HG03280 (cell line): ENCODE data around the gene ZNF277.
"Not testable (repeated sequence)": the region's sequence is repeated elsewhere in the genome, so short reads cannot be mapped to it uniquely, and the experiment has no call there.

Experiments
- ATAC-seq: cut with Tn5 transposase; IDR thresholded peaks from one replicate; pipeline ENCODE4 v1.9.1; 2021; ENCODE audit warnings: mild to moderate bottlenecking, moderate library complexity; ENCODE audit not compliant: unreplicated experiment

ZNF277 gene

GRCh38 chr7:112283382-112283910, 77.0 kb downstream of the ZNF277 start:
- ATAC-seq = peak; percentile 52

- ATAC-seq = peak; percentile 73
These were observed 80.0 kb downstream of the ZNF277 start for GRCh38 chr7:112286250-112287086.

DNA sequence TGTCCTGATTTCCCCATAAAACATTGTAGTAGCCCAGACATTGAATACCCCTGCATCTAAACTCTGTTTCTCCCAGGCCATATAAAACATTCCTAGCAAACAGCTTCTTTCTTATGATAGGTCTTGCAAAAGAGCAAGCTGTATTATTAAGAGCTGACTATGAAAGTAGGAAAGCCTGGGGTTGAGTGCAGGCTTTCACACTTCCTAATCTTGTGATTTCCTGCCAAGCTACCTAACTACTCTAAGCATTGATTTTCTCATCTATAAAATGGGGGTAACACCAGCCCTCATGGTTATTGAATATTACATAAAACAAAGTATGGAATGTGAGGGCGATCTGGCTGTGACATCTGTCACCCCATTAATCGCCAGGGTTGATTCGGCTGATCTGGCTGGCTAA, 81.8 kb downstream of the ZNF277 start:
- ATAC-seq = no peak

- no peak for ATAC-seq
These were observed 83.6 kb downstream of the ZNF277 start for GRCh38 chr7:112290065-112290464.

DNA sequence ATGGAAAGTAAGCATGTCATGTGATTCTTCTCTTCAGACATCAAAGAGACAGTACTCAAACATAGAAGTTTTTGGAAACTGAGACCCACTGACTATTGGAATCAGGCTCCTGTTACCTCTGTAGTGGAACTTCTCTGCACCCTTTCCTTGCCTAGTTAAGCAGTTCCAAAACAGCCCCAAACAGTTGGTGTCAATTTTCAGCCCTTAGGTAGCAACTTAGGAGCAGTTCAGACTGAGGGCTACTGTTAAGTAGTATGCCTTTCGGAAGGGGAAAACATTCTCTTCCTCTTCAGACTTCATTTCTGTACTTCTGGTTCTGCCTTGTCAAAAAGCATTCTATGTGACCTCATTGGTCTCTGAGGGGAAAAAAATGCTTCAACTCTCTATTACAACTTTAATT, 85.7 kb downstream of the ZNF277 start:
- ATAC-seq = no peak

- ATAC-seq = no peak
These were observed 86.9 kb downstream of the ZNF277 start for GRCh38 chr7:112293416-112293815.

GRCh38 chr7:112296432-112296831, 89.9 kb downstream of the ZNF277 start:
- no peak for ATAC-seq

- no peak for ATAC-seq
These were observed 91.2 kb downstream of the ZNF277 start for GRCh38 chr7:112297681-112298080.

GRCh38 chr7:112298543-112299100, 92.1 kb downstream of the ZNF277 start:
- no peak for ATAC-seq

- ATAC-seq = no peak
These were observed 93.6 kb downstream of the ZNF277 start for GRCh38 chr7:112300072-112300471.

DNA sequence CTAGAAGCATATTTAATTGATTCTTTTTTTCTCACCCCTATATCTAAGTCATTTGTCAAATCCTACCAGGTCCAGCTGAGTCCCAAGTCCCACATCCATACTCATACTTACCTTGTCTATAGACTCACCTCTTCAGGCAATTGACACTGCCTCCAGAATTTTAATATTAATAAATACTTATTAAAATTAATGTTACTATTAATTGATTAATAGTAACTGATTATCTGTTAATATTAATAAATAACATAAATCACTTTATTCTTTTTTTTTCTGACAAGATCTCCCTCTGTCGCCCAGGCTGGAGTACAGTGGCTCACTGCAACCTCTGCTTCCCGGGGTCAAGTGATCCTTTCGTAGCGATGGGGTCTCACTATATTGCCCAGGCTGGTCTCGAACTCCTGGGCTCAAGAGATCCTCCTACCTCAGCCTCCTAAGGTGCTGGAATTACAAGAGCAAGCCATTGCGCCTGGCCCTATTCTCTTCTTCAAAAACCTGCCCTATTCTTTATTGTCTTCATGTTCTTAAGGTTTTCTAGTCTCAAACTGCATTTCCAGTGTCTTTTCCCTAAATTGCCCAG, 94.4 kb downstream of the ZNF277 start:
- no peak for ATAC-seq

DNA sequence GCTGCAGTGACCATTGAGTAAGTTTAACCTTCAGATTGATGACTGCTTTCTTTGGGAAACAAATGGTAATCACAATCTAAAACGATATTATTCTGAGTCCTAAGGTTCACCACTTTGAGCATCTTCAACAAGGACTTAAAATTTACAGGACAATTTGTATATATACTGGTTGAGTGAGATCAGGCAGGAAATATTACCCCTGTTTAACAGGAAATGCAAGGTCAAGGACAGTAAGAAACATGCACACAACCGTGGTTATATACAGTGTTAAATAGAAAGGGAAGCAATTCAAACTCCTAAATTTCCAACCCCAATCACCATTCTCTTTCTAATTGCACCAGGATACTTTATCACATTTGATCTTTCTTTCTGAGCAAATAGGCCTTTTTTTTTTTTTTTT, 96.1 kb downstream of the ZNF277 start:
- no peak for ATAC-seq

- ATAC-seq = no peak
These were observed 100.4 kb downstream of the ZNF277 start for GRCh38 chr7:112306903-112307302.

- no peak for ATAC-seq
These were observed 101.0 kb downstream of the ZNF277 start for GRCh38 chr7:112307506-112307905.

GRCh38 chr7:112308974-112309373, 102.5 kb downstream of the ZNF277 start:
- no peak for ATAC-seq

DNA sequence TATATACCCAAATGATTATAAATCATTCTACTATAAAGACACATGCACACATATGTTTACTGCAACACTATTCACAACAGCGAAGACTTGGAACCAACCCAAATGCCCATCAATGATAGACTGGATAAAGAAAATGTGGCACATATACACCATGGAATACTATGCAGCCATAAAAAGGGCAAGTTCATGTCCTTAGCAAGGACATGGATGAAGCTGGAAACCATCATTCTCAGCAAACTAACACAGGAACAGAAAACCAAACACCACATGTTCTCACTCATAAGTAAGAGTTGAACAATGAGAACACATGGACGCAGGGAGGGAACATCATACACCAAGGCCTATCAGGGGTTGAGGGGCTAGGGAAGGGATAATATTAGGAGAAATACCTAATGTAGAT, 110.3 kb downstream of the ZNF277 start:
- ATAC-seq = not testable (repeated sequence)

GRCh38 chr7:112322070-112322469, 115.6 kb downstream of the ZNF277 start:
- ATAC-seq = no peak

- no peak for ATAC-seq
These were observed 121.1 kb downstream of the ZNF277 start for GRCh38 chr7:112327566-112327965.

DNA sequence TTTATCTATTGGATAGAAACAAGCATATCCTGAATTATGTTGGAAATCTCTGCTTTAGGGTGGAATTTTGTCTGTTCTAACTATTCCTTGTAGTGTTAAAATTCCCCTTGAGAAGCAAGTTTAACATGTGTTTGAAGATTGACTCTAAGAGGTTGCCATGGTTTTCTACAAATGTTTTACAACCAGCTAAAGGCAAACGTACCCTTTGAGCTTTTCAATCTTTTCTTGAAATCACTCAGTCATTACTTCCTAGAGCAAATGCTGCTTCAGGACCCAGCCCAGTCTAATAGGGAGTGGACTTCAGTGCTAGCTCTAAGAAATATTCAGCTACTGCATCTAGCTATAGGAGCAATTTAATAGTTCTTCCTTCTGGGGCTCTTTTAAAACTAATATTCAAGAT, 125.0 kb downstream of the ZNF277 start:
- ATAC-seq = no peak

DNA sequence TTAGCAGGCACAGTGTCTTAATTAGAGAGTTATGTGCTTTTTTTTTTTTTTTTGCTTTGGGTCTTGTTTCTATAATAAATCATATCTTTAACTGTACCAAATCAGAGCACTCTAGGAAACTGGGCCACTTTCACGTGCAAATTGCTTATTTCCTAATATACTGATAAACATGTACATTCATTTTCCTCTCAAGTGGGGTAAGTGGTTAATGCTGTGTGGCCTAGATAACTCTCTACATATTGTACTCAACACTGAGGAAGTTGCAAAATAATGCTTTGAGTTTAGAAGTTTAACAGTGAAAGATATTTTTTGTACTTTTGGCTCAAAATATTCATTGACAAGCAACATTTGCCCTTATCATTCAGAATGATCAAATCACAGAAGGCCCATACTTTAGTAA, 127.9 kb downstream of the ZNF277 start:
- ATAC-seq = no peak

- no peak for ATAC-seq
These were observed 129.8 kb downstream of the ZNF277 start for GRCh38 chr7:112336261-112336660.
